HepG2 (cell line): ENCODE data around the gene P4HTM.

Experiments
- RAD21 ChIP-seq: fragments of 450-650 bp; formaldehyde crosslinking; IDR thresholded peaks from 2 replicates; pipeline ENCODE4 v1.5.0; 2020; ENCODE audit warnings: mild to moderate bottlenecking
- RFX1 ChIP-seq: fragments of 450-650 bp; IDR thresholded peaks from 2 replicates; pipeline ENCODE4 v1.6.1; 2017

DNA sequence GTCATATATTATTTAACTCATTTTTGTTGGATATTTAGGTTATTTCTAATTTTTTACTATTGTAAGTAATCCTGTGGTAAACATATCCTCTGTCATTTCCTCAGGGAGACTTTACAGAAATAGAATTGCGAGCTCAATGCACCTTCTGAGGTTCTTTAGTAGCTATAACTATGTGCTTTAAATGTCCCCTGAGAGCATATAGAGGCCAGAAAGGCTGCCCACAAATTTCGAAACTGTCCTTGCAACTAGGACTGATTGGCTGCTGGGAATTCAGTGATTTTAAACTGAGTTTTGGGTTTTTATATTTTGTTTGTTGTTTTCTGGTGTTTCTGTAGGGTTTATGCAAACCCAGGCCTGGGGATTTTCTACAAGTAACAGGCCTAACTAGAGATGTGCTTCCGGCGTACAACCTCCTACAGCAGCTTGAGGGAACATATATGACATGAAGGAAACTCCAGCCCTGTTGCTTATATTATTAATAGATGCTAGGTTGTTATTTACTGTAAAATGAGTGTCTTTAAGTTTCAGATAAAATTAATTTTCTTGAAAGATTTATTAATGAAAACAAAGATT lies 29.1 kb upstream of the P4HTM start:
- no peak for TF ChIP-seq RFX1
- TF ChIP-seq RAD21 (CRISPR knock-in tag): no peak
